ENCODE measurements around the gene DSP.

- TF ChIP-seq, protein P1, sequence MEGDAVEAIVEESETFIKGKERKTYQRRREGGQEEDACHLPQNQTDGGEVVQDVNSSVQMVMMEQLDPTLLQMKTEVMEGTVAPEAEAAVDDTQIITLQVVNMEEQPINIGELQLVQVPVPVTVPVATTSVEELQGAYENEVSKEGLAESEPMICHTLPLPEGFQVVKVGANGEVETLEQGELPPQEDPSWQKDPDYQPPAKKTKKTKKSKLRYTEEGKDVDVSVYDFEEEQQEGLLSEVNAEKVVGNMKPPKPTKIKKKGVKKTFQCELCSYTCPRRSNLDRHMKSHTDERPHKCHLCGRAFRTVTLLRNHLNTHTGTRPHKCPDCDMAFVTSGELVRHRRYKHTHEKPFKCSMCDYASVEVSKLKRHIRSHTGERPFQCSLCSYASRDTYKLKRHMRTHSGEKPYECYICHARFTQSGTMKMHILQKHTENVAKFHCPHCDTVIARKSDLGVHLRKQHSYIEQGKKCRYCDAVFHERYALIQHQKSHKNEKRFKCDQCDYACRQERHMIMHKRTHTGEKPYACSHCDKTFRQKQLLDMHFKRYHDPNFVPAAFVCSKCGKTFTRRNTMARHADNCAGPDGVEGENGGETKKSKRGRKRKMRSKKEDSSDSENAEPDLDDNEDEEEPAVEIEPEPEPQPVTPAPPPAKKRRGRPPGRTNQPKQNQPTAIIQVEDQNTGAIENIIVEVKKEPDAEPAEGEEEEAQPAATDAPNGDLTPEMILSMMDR (conservative IDR thresholded peaks at IDR 0.05; ENCODE audit: low read length): no peak
- TF ChIP-seq EZH2phosphoT487 (IDR thresholded peaks at IDR 0.05; ENCODE audit: borderline replicate concordance): no peak
Observed at GRCh38 chr6:7630792-7631191, 89.3 kb downstream of the DSP start.

Data from Loucy (cell line).